Activated CD4-positive, alpha-beta T cell treated with anti-CD3 and anti-CD28 coated beads, Interleukin-2, amount 10 ng/mL, durations not matched to agents 7 days and 5 days (primary cell): ENCODE results near the gene MMP24OS. TPM values are rescaled to one million over a fixed set of nuclear protein-coding genes. Genes with fewer than 3 reads are reported as not detected.
A peak's percentile ranks its signal among the peaks of the same experiment; 100 is the strongest.

Source experiments
- CTCF ChIA-PET: fragments of 350-600 bp; sonication (Branson Sonifier 250); formaldehyde crosslinking; loops from one replicate; lab custom pipeline; 2021; ENCODE audit warnings: antibody characterized with exemption; lab: Charles Lee
- POLR2A ChIA-PET: fragments of 350-600 bp; sonication (Branson Sonifier 250); formaldehyde crosslinking; loops from one replicate; lab custom pipeline; 2021; ENCODE audit warnings: antibody characterized with exemption; lab: Charles Lee
- DNase-seq: peaks from one replicate; pipeline ENCODE4 v3.0.0-alpha.2; 2020
- H3K27ac Mint-ChIP-seq: one replicate; pipeline ENCODE4 v1.8.0; 2021; ENCODE audit warnings: mild to moderate bottlenecking, moderate library complexity, mixed read lengths
- H3K27me3 Mint-ChIP-seq: one replicate; pipeline ENCODE4 v1.8.0; 2021; ENCODE audit warnings: mixed read lengths
- H3K36me3 Mint-ChIP-seq: one replicate; pipeline ENCODE4 v1.8.0; 2021; ENCODE audit warnings: low read depth, mixed read lengths
- H3K4me1 Mint-ChIP-seq: one replicate; pipeline ENCODE4 v1.8.0; 2021; ENCODE audit warnings: mixed read lengths
- H3K4me3 Mint-ChIP-seq: one replicate; pipeline ENCODE4 v1.8.0; 2021; ENCODE audit warnings: mild to moderate bottlenecking, moderate library complexity, mixed read lengths
- H3K9me3 Mint-ChIP-seq: one replicate; pipeline ENCODE4 v1.8.0; 2021; ENCODE audit warnings: mixed read lengths
- total RNA-seq, 2 experiments: library from RNA; stranded (reverse); gene quantifications; one replicate each; pipeline ENCODE4 v1.2.3, GENCODE V29; 2021

MMP24OS gene
- total RNA-seq, 2 experiments from 2014 or later = 46.7 to 48.3 TPM

- POLR2A ChIA-PET = no interaction called here
- no peaks in the 10 kb centered on the region for H3K27me3 Mint-ChIP-seq
- no peak for DNase-seq
- peaks cover 9% of the 10 kb centered on the region for H3K36me3 Mint-ChIP-seq
- CTCF ChIA-PET = interaction anchor here (0.9 to 6.0 kb wide), 4 partner anchors 12 to 29 kb away, joined by 3 to 45 read pairs (median 4); no protein-coding TSS in a partner anchor
- H3K4me3 Mint-ChIP-seq = no peak overlapping the region
- no peak overlapping the region for H3K27ac Mint-ChIP-seq
- peaks cover 25% of the 10 kb centered on the region for H3K4me1 Mint-ChIP-seq
- no peaks in the 10 kb centered on the region for H3K9me3 Mint-ChIP-seq
Observed at GRCh38 chr20:35286899-35287508, 9.1 kb upstream of the MMP24OS start.

- DNase-seq = no peak
- ChIA-PET CTCF (interaction anchor here (0.9 to 6.0 kb wide), 2 partner anchors 18 to 30 kb away, joined by 3 to 45 read pairs; no protein-coding TSS in a partner anchor), POLR2A (no interaction called here)
- Mint-ChIP-seq H3K27me3 (no peaks in the 10 kb centered on the region), H3K4me3 (peak overlapping the region; percentile 88), H3K27ac (peak overlapping the region; percentile 95), H3K9me3 (no peaks in the 10 kb centered on the region), H3K4me1 (peaks cover 27% of the 10 kb centered on the region), H3K36me3 (peaks cover 13% of the 10 kb centered on the region)
Observed at GRCh38 chr20:35286077-35286898, 8.4 kb upstream of the MMP24OS start.

- DNase-seq = no peak
- Mint-ChIP-seq H3K9me3 (no peaks in the 10 kb centered on the region), H3K27ac (peak overlapping the region; percentile 95), H3K4me1 (peaks cover 27% of the 10 kb centered on the region), H3K36me3 (peaks cover 13% of the 10 kb centered on the region), H3K27me3 (no peaks in the 10 kb centered on the region), H3K4me3 (peak overlapping the region; percentile 88)
- ChIA-PET CTCF (interaction anchor here (6.0 kb wide), 1 partner anchor 19 kb away, joined by 45 read pairs; no protein-coding TSS in a partner anchor), POLR2A (no interaction called here)
Observed at GRCh38 chr20:35285806-35286076, 7.8 kb upstream of the MMP24OS start.

- CTCF ChIA-PET = interaction anchor here (1.9 to 6.0 kb wide), 3 partner anchors 13 to 19 kb away, joined by 7 to 45 read pairs (median 15); no protein-coding TSS in a partner anchor
- POLR2A ChIA-PET = no interaction called here
- H3K27me3 Mint-ChIP-seq = no peaks in the 10 kb centered on the region
- peaks cover 16% of the 10 kb centered on the region for H3K36me3 Mint-ChIP-seq
- DNase-seq = no peak
- peaks cover 29% of the 10 kb centered on the region for H3K4me1 Mint-ChIP-seq
- H3K4me3 Mint-ChIP-seq = peak overlapping the region; percentile 88
- H3K9me3 Mint-ChIP-seq = no peaks in the 10 kb centered on the region
- H3K27ac Mint-ChIP-seq = peak overlapping the region; percentile 95
Observed at GRCh38 chr20:35284992-35285805, 7.3 kb upstream of the MMP24OS start.

DNA sequence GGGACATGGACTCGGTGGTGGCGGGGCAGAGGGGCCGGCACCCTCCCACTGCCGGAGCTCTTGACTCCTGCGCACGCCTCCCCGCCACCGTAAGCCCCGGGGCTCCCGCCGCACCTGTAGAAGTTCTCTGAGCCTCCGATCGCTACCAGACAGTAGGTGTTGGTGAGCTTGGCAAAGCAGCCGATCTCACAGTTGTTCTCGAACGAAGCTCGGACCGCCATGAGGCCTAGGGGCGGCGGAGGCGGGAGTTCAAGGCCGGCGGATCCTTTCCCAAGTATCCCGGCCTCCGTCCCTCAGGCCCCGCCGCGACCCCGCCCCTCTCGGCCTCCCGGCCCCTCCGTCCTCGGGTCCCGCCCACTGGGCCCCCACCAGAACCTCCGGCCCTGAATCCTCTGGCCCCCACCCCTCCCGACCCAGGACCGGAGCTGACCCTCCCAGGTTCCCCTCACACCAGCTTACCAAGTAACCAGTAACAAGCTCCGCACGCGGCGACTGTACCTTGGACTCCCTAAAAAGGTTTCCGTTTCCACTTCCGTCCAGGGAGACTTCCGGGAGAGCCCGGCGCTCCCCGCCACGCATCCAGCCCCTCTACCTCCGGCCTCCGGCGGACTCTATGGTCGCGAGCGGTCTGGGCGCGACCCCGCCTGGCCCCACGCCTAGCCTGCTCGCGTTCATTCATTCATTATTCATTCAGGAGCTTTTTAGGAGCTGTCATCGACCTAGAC lies 6.5 kb upstream of the MMP24OS start, which contains the start of gene EIF6:
TSS of gene EIF6 (minus strand) at position 506 of the 725 bp plus-strand sequence. CDS start at position 221, 285 bp downstream.
- ChIA-PET POLR2A (interaction anchor here (1.0 kb wide), 2 partner anchors 171 to 458 kb away, joined by 3 read pairs; partner anchors contain the start of genes CEP250 and RBM39), CTCF (interaction anchor here (0.6 to 2.4 kb wide), 5 partner anchors 14 to 188 kb away, joined by 3 to 15 read pairs (median 6); partner anchors contain the start of gene EDEM2)
- peak; percentile 82 for DNase-seq
- peaks cover 23% of the 10 kb centered on the region for H3K36me3 Mint-ChIP-seq
- H3K27ac Mint-ChIP-seq = peak within 1 kb of the TSS; percentile 95
- H3K27me3 Mint-ChIP-seq = no peaks in the 10 kb centered on the region
- H3K4me1 Mint-ChIP-seq = peaks cover 30% of the 10 kb centered on the region
- H3K9me3 Mint-ChIP-seq = no peaks in the 10 kb centered on the region
- H3K4me3 Mint-ChIP-seq = peak within 1 kb of the TSS; percentile 88

GRCh38 chr20:35283441-35284266 lies 5.7 kb upstream of the MMP24OS start:
- Mint-ChIP-seq H3K9me3 (no peaks in the 10 kb centered on the region), H3K4me3 (peak overlapping the region; percentile 88), H3K4me1 (peaks cover 30% of the 10 kb centered on the region), H3K27ac (peak overlapping the region; percentile 95), H3K36me3 (peaks cover 29% of the 10 kb centered on the region), H3K27me3 (no peaks in the 10 kb centered on the region)
- no peak for DNase-seq
- CTCF ChIA-PET = interaction anchor here (0.6 to 2.4 kb wide), 5 partner anchors 14 to 187 kb away, joined by 3 to 15 read pairs (median 6); partner anchors contain the start of gene EDEM2
- POLR2A ChIA-PET = interaction anchor here (1.0 kb wide), 2 partner anchors 171 to 459 kb away, joined by 3 read pairs; partner anchors contain the start of genes CEP250 and RBM39

- no peaks in the 10 kb centered on the region for H3K9me3 Mint-ChIP-seq
- H3K4me3 Mint-ChIP-seq = no peak overlapping the region
- peaks cover 42% of the 10 kb centered on the region for H3K36me3 Mint-ChIP-seq
- ChIA-PET POLR2A (no interaction called here), CTCF (interaction anchor here (0.9 to 2.4 kb wide), 4 partner anchors 13 to 28 kb away, joined by 3 to 6 read pairs (median 4); no protein-coding TSS in a partner anchor)
- H3K4me1 Mint-ChIP-seq = peaks cover 44% of the 10 kb centered on the region
- no peaks in the 10 kb centered on the region for H3K27me3 Mint-ChIP-seq
- DNase-seq = no peak
- no peak overlapping the region for H3K27ac Mint-ChIP-seq
Observed at GRCh38 chr20:35281506-35282101, 3.7 kb upstream of the MMP24OS start.

- no peak overlapping the region for H3K27ac Mint-ChIP-seq
- no peaks in the 10 kb centered on the region for H3K9me3 Mint-ChIP-seq
- H3K36me3 Mint-ChIP-seq = peaks cover 47% of the 10 kb centered on the region
- POLR2A ChIA-PET = interaction anchor here (0.6 kb wide), 1 partner anchor 133 kb away, joined by 4 read pairs; no protein-coding TSS in a partner anchor
- no peaks in the 10 kb centered on the region for H3K27me3 Mint-ChIP-seq
- DNase-seq = no peak
- CTCF ChIA-PET = interaction anchor here (0.9 to 1.8 kb wide), 5 partner anchors 11 to 30 kb away, joined by 3 to 6 read pairs (median 4); no protein-coding TSS in a partner anchor
- H3K4me1 Mint-ChIP-seq = peaks cover 45% of the 10 kb centered on the region
- H3K4me3 Mint-ChIP-seq = no peak overlapping the region
Observed at GRCh38 chr20:35280523-35280922, 2.6 kb upstream of the MMP24OS start.

GRCh38 chr20:35279533-35280174 lies 1.7 kb upstream of the MMP24OS start:
- no peak for DNase-seq
- Mint-ChIP-seq H3K36me3 (peaks cover 44% of the 10 kb centered on the region), H3K27me3 (no peaks in the 10 kb centered on the region), H3K27ac (peak overlapping the region; percentile 46), H3K4me3 (no peak overlapping the region), H3K9me3 (no peaks in the 10 kb centered on the region), H3K4me1 (peaks cover 39% of the 10 kb centered on the region)
- CTCF ChIA-PET = interaction anchor here (1.0 to 1.8 kb wide), 5 partner anchors 10 to 50 kb away, joined by 3 to 5 read pairs (median 4); no protein-coding TSS in a partner anchor
- POLR2A ChIA-PET = no interaction called here

GRCh38 chr20:35279040-35279439 lies 1.1 kb upstream of the MMP24OS start:
- CTCF ChIA-PET = interaction anchor here (0.6 to 1.8 kb wide), 6 partner anchors 9 to 471 kb away, joined by 3 to 5 read pairs (median 4); no protein-coding TSS in a partner anchor
- no peaks in the 10 kb centered on the region for H3K9me3 Mint-ChIP-seq

More at GRCh38 chr20:35279040-35279439, 1.1 kb upstream of the MMP24OS start:
- H3K27ac Mint-ChIP-seq = peak overlapping the region; percentile 27
- POLR2A ChIA-PET = no interaction called here
- peaks cover 44% of the 10 kb centered on the region for H3K36me3 Mint-ChIP-seq
- no peaks in the 10 kb centered on the region for H3K27me3 Mint-ChIP-seq
- no peak for DNase-seq
- H3K4me3 Mint-ChIP-seq = no peak overlapping the region
- H3K4me1 Mint-ChIP-seq = peaks cover 39% of the 10 kb centered on the region
